Tibial nerve (tissue), 4 donors: ENCODE measurements around the gene KLHDC3.

ENCODE experiments used
- EP300 ChIP-seq, 2 donors: sonication (generic); formaldehyde crosslinking; IDR thresholded peaks; one replicate each; pipeline ENCODE4 v1.6.1; 2017; ENCODE audit warnings: antibody characterized with exemption in 2 of 2, mild to moderate bottlenecking in 1 of 2
- TF ChIP-seq, protein P1 (sequence below), 5 experiments: fragments of 200-600 bp in 3 of 5; fragments of 450-650 bp in 2 of 5; sonication (generic) in 3 of 5; IDR thresholded peaks; one replicate each; pipeline ENCODE4 v1.5.1; 2016 to 2019; ENCODE audit warnings: antibody characterized with exemption in 5 of 5, mild to moderate bottlenecking in 3 of 5, moderate library complexity in 2 of 5

DNA sequence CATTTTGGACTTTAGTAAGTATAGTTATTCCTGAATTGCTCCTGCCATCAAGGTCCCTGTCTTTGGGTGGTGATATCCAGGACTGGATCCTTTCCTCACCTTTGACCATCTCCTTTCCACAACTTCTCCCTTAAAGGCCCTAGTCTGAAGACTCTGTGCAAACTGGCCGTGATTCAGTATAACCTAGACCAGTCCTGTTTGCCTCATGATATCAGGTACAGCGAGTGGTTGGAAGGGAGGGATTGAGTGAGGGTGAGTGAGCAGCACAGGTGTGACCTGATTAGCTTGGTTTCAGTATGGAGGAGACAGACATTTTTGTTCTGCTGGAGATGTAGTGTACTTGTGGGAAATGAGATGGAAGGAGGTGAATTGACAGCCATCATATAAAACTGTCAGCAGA is 5.1 kb downstream of the KLHDC3 start:
- TF ChIP-seq EP300 (IDR thresholded peaks at IDR 0.05): no peak
- TF ChIP-seq, protein P1, sequence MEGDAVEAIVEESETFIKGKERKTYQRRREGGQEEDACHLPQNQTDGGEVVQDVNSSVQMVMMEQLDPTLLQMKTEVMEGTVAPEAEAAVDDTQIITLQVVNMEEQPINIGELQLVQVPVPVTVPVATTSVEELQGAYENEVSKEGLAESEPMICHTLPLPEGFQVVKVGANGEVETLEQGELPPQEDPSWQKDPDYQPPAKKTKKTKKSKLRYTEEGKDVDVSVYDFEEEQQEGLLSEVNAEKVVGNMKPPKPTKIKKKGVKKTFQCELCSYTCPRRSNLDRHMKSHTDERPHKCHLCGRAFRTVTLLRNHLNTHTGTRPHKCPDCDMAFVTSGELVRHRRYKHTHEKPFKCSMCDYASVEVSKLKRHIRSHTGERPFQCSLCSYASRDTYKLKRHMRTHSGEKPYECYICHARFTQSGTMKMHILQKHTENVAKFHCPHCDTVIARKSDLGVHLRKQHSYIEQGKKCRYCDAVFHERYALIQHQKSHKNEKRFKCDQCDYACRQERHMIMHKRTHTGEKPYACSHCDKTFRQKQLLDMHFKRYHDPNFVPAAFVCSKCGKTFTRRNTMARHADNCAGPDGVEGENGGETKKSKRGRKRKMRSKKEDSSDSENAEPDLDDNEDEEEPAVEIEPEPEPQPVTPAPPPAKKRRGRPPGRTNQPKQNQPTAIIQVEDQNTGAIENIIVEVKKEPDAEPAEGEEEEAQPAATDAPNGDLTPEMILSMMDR (IDR thresholded peaks at IDR 0.05): no peak
